22Rv1 (cell line): ENCODE measurements around the gene PTPRA.

Source experiments
- H3K27ac ChIP-seq: fragments of 450-650 bp; 2 replicates; pipeline ENCODE4 v1.5.1; 2017
- CTCF ChIP-seq: fragments of 450-650 bp; IDR thresholded peaks from 2 replicates; pipeline ENCODE4 v1.5.1; 2017; ENCODE audit warnings: mild to moderate bottlenecking
- ZFX ChIP-seq: fragments of 450-650 bp; IDR thresholded peaks from 2 replicates; pipeline ENCODE4 v1.6.1; 2017; ENCODE audit warnings: antibody characterized with exemption, borderline replicate concordance

Gene PTPRA

DNA sequence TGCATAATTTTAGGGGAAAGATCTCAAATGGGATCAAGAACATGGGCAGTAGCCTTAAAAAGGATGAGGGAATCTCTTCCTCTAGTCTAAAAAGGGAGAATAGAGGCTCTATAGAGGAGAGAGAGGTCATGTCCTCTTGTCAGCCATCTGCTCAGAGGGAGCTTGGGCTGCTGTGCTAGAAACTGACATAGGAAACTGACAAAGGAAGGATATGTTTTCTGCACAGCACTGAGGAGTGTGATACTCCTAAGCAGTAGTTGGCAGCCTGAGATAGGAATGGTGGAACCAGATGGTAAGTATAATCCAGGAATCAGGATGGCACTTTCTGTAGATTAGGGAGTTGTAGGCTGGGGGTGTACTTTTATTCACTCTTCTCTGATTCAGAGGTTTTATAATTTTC, 59.2 kb downstream of the PTPRA start:
- TF ChIP-seq CTCF (no peak), ZFX (no peak)
- H3K27ac ChIP-seq, result no peak overlapping the region

GRCh38 chr20:2937902-2938301, 64.6 kb downstream of the PTPRA start:
- TF ChIP-seq CTCF (no peak), ZFX (no peak)
- no peak overlapping the region for H3K27ac ChIP-seq

DNA sequence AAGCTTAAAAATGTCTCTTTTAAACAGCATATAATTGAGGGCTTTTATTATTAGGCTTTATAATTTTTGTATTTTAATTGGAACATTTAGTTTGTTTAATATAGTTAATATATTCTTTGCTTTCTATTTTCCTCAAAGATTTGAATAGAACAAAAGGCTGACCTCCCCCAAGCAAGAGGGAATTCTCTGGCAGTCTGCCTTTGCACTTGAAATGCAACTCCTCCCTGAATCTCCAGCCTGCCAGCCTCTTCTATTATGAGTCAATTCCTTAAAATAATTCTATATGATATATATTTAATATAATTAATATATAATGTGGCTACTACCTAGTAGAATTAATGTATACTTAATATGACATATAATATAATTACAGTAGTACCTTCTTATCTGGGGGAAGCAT, 69.2 kb downstream of the PTPRA start:
- no peak overlapping the region for H3K27ac ChIP-seq
- TF ChIP-seq ZFX, result no peak
- no peak for TF ChIP-seq CTCF

- no peak for TF ChIP-seq CTCF
- TF ChIP-seq ZFX, result no peak
- no peak overlapping the region for H3K27ac ChIP-seq
Observed at GRCh38 chr20:2946988-2947961, 74.0 kb downstream of the PTPRA start.

GRCh38 chr20:2948968-2949367, 75.7 kb downstream of the PTPRA start:
- H3K27ac ChIP-seq, result no peak overlapping the region
- TF ChIP-seq ZFX (no peak), CTCF (no peak)

DNA sequence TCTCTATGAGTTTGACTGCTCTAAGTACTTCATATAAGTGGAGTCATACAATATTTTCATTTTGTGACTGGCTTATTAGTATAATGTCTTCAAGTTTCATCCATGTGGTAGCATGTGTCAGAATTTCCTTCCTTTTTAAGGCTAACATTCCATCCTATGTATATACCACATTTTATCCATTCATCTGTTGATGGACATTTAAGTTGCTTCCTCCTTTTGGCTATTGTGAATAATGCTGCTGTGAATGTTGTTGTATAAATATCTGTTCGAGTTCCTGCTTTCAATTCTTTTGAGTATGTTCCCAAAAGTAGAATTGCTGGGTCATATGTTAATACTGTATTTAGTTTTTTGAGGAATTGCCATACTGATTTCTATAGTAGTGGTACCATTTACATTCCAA, 79.5 kb downstream of the PTPRA start:
- H3K27ac ChIP-seq, result no peak overlapping the region
- TF ChIP-seq ZFX, result no peak
- TF ChIP-seq CTCF, result no peak

GRCh38 chr20:2955257-2955970, 82.1 kb downstream of the PTPRA start:
- no peak for TF ChIP-seq CTCF
- no peak for TF ChIP-seq ZFX
- no peak overlapping the region for H3K27ac ChIP-seq
